Lower leg skin (tissue), 3 donors: ENCODE measurements around the gene FBLN1.
"Not testable (repeated sequence)": the region's sequence is repeated elsewhere in the genome, so short reads cannot be mapped to it uniquely, and the experiment has no call there.

Experiments
- POLR2A ChIP-seq, 2 donors: fragments of 450-650 bp; IDR thresholded peaks; one replicate each; pipeline ENCODE4 v1.6.1; 2016 to 2017; ENCODE audit warnings: antibody characterized with exemption in 2 of 2, mild to moderate bottlenecking in 1 of 2, moderate library complexity in 1 of 2
- TF ChIP-seq, protein P1 (sequence below), 3 donors: fragments of 450-650 bp; IDR thresholded peaks; one replicate each; pipeline ENCODE4 v1.5.1; 2016; ENCODE audit warnings: antibody characterized with exemption in 3 of 3, mild to moderate bottlenecking in 3 of 3, moderate library complexity in 2 of 3

DNA sequence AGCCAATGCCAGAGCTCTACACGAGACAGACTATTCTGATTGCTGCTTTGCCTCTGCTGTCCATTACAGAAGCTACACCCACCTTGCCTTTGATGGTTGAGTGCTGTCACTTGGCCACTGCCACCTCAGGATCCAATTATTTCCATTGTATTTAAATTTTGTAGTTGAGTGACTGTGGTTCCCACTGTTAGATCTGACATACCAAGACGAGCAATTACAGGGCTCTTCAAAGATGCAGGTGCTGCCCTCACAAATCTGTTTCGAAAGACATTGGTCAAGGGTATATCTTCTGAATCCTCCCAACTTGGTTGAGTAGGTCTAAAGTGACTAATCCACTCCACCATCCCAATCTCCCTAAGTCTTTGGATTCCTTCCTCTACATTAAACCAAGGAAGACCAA lies 57.4 kb downstream of the FBLN1 start:
- TF ChIP-seq, protein P1, sequence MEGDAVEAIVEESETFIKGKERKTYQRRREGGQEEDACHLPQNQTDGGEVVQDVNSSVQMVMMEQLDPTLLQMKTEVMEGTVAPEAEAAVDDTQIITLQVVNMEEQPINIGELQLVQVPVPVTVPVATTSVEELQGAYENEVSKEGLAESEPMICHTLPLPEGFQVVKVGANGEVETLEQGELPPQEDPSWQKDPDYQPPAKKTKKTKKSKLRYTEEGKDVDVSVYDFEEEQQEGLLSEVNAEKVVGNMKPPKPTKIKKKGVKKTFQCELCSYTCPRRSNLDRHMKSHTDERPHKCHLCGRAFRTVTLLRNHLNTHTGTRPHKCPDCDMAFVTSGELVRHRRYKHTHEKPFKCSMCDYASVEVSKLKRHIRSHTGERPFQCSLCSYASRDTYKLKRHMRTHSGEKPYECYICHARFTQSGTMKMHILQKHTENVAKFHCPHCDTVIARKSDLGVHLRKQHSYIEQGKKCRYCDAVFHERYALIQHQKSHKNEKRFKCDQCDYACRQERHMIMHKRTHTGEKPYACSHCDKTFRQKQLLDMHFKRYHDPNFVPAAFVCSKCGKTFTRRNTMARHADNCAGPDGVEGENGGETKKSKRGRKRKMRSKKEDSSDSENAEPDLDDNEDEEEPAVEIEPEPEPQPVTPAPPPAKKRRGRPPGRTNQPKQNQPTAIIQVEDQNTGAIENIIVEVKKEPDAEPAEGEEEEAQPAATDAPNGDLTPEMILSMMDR (IDR thresholded peaks at IDR 0.05): not testable (repeated sequence)
- not testable (repeated sequence) for TF ChIP-seq POLR2A (IDR thresholded peaks at IDR 0.05)
